CD4-positive, alpha-beta T cell treated with Interleukin-15 for 4 hours (primary cell): ENCODE data around the gene PRKAG2.

Experiments used
- DNase-seq: peaks from one replicate; pipeline ENCODE4 v3.0.0-alpha.2; 2020; ENCODE audit warnings: low spot score

Gene PRKAG2

GRCh38 chr7:151710646-151711434 is 166.1 kb downstream of the PRKAG2 start:
- no peak for DNase-seq

DNA sequence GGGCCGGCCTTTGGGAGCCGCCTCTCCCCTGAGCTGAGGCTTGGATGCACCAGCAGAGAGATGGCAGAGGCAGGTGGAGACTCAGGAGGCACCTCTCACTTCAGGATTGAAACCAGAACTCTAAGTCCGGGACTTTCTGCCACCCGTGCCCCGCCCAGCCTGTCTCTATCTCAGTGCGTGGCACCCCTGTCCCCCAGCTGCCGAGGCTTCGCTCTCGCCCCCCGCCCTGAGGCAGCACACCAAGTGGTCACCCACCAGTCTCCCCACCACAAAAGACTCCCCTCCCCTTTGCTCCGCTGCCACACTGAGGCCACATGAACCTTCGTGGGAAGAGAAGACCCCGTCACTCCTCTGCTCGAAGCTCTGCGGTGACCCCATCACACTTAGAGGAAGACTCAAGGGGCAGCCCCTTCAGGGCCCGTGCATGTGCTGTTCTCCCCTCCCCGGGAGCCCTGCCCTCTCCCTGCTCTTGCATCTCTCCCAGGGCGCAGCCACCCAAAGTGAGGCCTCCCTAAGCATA is 166.7 kb downstream of the PRKAG2 start:
- DNase-seq, result no peak

DNA sequence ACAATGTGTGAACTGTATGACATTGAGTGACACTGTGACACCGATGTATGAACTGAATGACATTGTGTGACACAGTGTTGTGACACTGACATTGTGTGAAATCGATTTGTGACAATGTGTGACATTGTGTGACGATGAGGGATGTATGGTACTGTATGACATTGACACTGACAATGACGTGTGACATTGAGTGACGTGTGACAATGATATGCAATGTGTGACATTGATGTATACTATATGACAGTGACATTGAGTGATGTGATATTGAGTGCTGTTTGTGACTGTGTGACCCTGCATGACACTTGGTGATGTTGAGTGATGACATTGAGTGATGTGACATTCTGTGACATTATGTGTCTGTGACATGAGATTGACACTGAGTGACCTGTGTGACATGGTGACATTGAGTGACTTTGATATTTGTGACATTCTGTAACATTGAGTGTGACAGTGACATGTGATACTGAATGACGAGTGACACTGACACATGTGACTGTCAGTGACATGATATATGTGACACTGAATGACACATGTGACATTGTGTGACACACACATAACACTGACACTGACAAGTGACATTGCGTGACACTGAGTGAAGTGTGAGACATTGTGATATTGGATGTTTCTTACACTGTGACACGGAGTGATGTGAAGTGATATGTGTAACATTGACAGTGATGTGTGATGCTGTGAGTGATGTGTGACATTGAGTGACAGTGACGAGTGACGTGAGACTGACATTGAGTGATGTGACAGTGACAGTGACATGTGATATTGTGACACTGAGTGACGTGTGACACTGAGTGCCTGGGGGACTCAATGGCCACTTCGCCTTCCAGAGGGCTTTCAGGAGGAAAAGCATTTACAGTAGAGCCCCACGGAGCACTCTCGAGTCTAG is 167.5 kb downstream of the PRKAG2 start:
- no peak for DNase-seq

- DNase-seq, result no peak
Measured at GRCh38 chr7:151708610-151709009, 168.3 kb downstream of the PRKAG2 start.

GRCh38 chr7:151707757-151708156 is 169.2 kb downstream of the PRKAG2 start:
- no peak for DNase-seq

DNA sequence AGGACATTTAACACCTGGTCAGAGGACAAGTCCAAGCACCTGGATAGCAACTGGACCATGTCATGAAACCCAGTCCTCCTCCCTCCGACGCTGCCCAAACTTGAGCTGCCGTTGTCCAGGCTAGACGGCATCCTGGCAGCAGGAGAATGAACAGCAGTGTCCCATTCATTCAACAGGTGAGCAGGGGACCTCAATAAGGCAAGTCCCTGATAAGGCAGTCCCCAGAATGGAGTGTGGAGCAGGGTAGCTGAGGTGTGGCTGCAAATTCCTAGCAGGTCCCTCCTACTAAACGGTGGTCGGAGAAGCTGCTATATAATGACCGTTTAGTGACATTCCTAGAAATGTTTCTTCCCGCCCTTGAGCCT is 169.8 kb downstream of the PRKAG2 start:
- DNase-seq, result no peak

DNA sequence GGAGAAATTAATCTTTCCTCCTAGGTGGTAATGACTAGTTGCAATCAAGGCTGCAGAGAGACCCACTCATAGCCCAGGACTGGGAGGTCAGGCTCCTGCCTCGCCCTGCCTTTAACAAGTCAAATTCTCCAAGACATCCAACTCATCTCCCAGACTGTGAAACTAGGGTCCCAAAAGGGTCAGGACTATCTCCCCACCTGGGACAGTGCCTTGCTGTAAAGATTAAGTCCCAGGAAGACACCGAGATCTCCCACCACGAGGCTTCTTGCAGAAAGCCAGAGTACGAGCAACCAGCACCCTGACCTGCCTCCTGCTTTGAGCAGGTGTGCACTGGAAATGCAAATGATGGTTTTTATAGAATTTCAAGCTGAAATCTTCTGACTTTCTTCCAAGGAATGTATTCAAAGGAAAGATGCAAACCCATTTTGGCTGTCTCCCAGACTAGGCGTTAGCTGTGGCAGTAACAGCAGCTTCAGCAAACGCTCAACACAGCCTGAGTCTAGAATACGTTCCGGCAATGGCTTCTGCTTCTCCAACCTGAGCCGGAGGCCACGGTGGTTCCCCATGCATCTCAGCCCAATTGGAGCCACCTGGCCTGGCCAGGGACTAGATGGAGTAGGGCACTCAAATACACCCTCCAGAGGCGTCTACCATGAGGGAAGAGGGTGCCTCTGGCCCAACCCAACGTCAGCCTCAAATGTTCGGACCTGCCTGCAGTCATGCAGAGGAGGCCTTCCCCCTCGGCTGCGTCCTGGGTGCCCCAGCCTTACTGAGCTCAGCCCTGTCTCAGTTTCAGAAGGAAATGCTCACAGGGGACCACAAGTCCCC is 170.4 kb downstream of the PRKAG2 start:
- DNase-seq, result no peak

- DNase-seq, result no peak
Measured at GRCh38 chr7:151705636-151706276, 171.2 kb downstream of the PRKAG2 start.

GRCh38 chr7:151704960-151705635 is 171.8 kb downstream of the PRKAG2 start:
- DNase-seq, result no peak

GRCh38 chr7:151704299-151704959 is 172.5 kb downstream of the PRKAG2 start:
- no peak for DNase-seq

- no peak for DNase-seq
Measured at GRCh38 chr7:151702961-151703360, 174.0 kb downstream of the PRKAG2 start.

GRCh38 chr7:151700586-151701165 is 176.2 kb downstream of the PRKAG2 start:
- DNase-seq, result no peak

DNA sequence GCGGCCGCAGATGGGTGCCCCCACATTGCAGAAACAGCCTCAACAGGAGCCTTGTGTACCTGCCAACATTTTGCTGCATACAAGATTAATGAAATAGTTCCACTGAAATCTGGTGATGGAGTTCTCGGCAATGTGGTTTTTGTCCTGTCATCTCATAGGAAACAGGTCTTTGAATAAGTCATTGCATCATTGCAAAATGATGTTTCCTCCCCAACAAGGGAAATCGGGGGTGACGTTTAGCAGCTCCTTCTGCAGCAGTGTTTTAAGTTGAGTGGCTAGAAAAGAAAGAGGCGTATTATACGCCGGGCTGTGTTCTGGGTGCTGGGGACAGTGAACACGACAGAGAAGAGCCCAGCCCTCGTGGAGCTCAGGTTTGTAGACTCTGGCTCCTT is 177.0 kb downstream of the PRKAG2 start:
- DNase-seq, result no peak

DNA sequence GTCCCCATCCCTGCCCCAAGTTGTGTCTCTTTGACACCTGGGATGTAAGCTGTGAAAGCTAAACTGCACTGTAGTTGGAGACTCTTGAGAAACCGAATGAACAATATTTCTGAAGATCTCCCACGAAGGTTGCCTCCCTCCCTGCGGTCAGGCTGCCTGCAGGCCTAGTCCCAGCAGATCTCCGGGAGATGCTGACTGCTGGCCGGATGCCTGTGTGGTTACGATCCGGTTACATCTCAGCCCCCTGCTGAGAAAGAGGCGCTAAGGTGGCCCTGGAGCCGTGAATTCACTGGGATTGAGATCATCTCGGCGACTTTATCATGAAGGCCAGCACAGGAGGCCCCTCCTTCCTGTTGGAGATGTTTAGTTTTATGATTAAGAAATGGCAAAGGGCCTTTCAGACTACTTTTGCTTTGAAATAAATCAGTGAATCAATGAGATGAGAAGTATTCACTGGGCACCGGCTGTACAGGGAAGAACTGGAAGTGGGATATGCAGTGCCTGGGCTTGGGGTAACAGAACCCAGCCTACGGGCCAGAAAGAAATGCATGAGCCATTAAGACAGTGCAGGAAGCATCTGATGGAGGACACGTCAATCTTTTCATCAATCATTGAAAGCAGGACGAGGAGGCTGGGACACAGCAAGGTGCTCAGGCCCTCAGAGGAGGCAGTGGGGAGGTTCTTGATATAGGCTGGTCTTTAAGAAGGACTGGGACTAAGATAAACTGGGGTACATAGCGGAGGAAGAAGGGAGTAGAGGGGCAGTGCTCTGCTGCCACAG is 177.6 kb downstream of the PRKAG2 start:
- DNase-seq, result no peak

- DNase-seq, result no peak
Measured at GRCh38 chr7:151697942-151698341, 179.0 kb downstream of the PRKAG2 start.

- no peak for DNase-seq
Measured at GRCh38 chr7:151697515-151697895, 179.4 kb downstream of the PRKAG2 start.

DNA sequence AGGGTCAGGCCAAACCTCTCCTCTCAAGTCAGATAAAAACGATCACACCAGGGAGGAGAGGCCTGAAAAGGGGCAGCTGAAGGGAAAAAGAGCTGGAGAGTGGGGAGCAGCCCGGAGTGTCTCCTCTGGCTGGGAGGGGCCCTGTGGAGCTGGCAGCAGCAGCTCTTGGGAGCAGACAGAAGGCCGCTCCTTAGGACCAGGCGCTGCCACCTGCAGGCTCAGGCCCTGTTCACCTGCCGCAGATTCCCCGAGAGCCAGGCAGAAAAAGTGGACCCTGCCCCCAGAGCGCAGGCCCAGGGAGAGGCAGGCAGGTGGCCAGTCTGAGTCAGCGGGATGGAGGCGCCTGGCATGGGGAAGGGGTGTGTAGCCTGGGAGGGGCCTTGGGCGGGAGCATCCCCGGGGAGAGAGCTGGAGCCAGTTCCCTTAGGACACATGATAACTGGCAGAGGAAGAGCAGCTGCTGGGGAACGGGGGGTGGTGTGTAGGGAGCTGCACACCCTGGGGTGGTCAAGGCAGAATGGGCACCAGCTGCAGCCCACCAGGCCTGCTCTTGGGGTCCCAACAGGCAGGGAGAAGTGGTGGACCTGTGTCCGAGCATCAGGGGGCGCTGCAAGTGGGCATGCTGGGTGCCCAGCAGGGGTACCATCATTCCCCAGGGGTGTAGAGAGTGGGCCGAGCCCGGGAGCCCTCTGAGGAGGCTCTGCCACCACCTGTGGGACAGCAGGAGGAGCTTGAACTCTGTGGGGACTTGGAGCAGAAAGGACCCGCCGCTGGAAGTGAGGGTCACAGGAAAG is 180.0 kb downstream of the PRKAG2 start:
- no peak for DNase-seq

DNA sequence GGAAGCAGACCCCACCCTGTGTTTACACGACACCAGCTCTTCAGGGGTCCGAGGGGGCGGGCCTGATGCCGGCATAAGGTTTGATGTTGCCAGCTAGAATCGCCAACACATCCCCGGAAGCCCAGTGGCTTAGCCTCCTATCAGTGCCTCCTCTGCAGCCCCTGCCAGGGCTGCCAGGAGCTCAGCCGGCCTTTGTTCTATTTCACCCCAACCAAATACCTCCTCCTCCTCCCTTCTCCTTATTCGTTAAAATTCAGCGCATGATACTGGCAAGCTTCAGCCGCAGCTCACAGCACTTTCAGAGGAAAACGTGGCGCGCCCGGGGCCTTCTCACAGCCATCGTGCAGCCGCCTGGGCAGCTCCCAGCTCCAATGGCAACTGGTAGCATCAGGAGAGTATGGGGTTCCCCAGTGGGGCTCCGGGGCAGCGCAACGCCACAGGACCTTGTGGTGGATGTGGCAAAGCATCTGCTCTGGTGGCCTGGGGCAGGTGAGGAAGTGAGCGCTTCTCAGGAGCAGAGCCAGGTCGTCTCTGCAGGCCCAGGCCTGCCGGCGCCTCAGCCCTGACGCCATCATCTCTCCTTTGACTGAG is 180.9 kb downstream of the PRKAG2 start:
- DNase-seq, result no peak
